RWPE2 (cell line): ENCODE results near the gene COMMD4.

ENCODE experiments used
- ATAC-seq: fragments of 200-7000 bp; cut with Tn5 transposase; 3 replicates; pipeline ENCODE4 v1.9.1; 2021; ENCODE audit warnings: low read depth
- DNase-seq: peaks from one replicate; pipeline ENCODE4 v3.0.0-alpha.2; 2020; ENCODE audit warnings: low spot score
- H3K27ac ChIP-seq: fragments of 450-650 bp; 2 replicates; pipeline ENCODE4 v1.5.1; 2017; ENCODE audit warnings: mild to moderate bottlenecking; ENCODE audit not compliant: poor library complexity, severe bottlenecking
- H3K27me3 ChIP-seq: fragments of 250-450 bp; sonication (Bioruptor Pico); 2 replicates; pipeline ENCODE4 v1.5.1; 2021; ENCODE audit warnings: mild to moderate bottlenecking, moderate library complexity; ENCODE audit not compliant: insufficient read depth, poor library complexity, severe bottlenecking
- H3K36me3 ChIP-seq: fragments of 250-450 bp; sonication (Bioruptor Pico); 2 replicates; pipeline ENCODE4 v1.5.1; 2020; ENCODE audit warnings: low read depth, mild to moderate bottlenecking, moderate library complexity
- H3K4me1 ChIP-seq: fragments of 250-450 bp; sonication (Bioruptor Pico); 2 replicates; pipeline ENCODE4 v1.5.1; 2021; ENCODE audit warnings: mild to moderate bottlenecking, moderate library complexity; ENCODE audit not compliant: insufficient read depth, poor library complexity, severe bottlenecking
- H3K4me3 ChIP-seq: fragments of 250-450 bp; sonication (Bioruptor Pico); 2 replicates; pipeline ENCODE4 v1.5.1; 2021; ENCODE audit warnings: mild to moderate bottlenecking, moderate library complexity; ENCODE audit not compliant: severe bottlenecking
- H3K9me3 ChIP-seq: fragments of 250-450 bp; sonication (Bioruptor Pico); 2 replicates; pipeline ENCODE4 v1.5.1; 2021; ENCODE audit warnings: mild to moderate bottlenecking, moderate library complexity; ENCODE audit not compliant: severe bottlenecking
- TF ChIP-seq, protein P1 (sequence below): fragments of 450-650 bp; IDR thresholded peaks from one replicate; pipeline ENCODE4 v1.5.1; 2017; ENCODE audit warnings: mild to moderate bottlenecking, moderate library complexity; ENCODE audit not compliant: poor library complexity, severe bottlenecking

COMMD4 gene

DNA sequence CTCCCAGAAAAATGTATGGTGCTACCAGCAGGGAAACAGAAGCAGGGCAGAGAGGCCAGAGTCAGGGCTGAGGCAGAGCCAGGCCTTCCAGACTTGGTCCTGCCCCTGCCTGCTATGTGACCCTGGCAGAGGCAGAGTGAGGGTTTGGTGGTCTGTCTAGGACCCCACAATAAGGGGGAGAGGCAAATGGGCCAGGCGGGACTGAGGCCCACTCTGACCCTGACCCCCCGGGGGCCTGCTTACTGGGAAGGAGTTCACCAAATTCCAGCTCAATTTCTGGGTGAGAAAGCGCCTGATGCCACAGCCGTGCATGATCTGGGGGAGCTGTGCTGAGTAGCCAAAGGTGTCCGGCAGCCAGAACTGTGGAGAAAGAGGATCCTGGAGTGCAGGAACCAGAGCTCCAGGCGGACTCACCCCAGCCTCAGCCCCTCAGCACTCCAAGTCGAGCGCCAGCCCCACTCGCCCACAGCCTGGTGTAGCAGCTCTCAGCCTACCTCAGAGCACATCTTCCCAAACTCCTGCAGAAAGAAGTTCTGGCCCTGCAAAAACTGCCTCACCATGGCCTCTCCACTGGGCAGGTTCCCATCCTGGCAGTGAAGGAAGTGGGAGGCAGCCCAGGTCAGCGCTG, 25.6 kb downstream of the COMMD4 start:
- no peaks in the 10 kb centered on the region for H3K4me1 ChIP-seq
- H3K9me3 ChIP-seq: no peaks in the 10 kb centered on the region
- TF ChIP-seq, protein P1, sequence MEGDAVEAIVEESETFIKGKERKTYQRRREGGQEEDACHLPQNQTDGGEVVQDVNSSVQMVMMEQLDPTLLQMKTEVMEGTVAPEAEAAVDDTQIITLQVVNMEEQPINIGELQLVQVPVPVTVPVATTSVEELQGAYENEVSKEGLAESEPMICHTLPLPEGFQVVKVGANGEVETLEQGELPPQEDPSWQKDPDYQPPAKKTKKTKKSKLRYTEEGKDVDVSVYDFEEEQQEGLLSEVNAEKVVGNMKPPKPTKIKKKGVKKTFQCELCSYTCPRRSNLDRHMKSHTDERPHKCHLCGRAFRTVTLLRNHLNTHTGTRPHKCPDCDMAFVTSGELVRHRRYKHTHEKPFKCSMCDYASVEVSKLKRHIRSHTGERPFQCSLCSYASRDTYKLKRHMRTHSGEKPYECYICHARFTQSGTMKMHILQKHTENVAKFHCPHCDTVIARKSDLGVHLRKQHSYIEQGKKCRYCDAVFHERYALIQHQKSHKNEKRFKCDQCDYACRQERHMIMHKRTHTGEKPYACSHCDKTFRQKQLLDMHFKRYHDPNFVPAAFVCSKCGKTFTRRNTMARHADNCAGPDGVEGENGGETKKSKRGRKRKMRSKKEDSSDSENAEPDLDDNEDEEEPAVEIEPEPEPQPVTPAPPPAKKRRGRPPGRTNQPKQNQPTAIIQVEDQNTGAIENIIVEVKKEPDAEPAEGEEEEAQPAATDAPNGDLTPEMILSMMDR: no peak
- no peak overlapping the region for H3K4me3 ChIP-seq
- DNase-seq (no peak), ATAC-seq (0 out of 3 replicates have a peak, but pooled peaks have one; percentile 2)
- H3K36me3 ChIP-seq: peaks cover 74% of the 10 kb centered on the region
- no peaks in the 10 kb centered on the region for H3K27me3 ChIP-seq
- no peak overlapping the region for H3K27ac ChIP-seq

DNA sequence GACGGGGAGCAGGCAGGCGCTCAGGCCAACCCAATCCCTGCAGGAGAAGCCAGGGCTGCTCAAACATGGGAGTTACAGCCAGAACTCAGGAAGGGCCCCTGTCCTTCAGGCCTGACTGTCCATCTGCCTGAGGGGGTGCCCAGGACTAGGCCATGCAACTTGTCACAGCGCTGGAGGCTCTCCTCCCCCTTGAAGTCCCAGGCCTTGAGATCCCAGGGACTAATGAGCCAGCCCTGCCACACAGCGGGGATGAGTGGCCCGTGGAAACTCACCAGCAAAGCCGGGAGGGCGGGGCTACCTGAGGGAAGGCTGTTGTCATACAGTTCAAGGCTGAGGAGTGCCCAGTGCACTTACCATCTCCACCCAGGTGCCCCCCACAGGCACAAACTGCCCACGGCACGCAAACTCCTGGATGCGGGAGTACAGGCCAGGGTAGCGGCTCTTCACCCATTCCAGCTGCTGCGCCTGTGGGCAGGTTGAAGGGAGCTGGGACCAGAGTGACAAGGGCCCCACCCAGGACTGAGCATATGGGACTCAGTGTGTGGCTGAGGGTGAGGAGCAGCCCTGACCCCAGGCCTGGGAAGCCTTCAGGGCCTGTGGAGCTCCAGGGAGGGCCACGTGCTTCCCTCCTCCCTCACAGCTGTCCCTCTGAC, 26.3 kb downstream of the COMMD4 start:
- no peaks in the 10 kb centered on the region for H3K27me3 ChIP-seq
- H3K4me1 ChIP-seq: no peaks in the 10 kb centered on the region
- no peak overlapping the region for H3K27ac ChIP-seq
- ATAC-seq (peak; percentile 3; the same call in 1 of the 3 replicates), DNase-seq (no peak)
- H3K4me3 ChIP-seq: no peak overlapping the region
- peaks cover 75% of the 10 kb centered on the region for H3K36me3 ChIP-seq
- H3K9me3 ChIP-seq: no peaks in the 10 kb centered on the region
- TF ChIP-seq, protein P1: no peak

DNA sequence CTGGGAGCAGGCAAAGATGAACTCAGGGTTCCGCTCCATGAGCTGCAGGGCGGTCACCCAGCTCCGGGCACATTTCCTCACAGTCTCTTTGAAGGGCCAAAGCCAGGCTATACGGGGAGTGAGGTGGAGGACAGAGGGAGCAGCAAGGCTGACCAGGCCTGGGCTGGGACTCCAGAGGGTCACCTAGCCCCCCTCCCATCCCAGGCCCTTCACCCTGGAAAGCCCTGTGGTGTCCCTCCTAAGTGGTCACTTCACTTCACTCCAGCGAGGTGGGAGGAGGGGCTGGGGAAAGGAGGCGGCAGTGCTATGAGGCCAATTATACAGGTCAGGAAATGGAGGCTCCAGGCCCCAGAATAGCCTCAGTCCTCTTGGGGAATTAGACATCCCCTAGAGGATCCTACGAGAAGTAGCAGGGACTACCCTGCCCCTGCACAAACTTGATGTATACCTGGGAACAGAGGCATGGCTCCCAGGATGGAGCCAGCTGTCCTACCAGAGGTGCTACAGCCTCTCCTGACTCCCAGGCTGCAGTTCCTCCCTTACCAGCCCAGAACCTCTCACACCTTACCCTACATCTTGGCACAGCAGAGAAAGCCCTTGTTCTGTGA, 26.9 kb downstream of the COMMD4 start:
- TF ChIP-seq, protein P1: no peak
- H3K9me3 ChIP-seq: no peaks in the 10 kb centered on the region
- H3K27ac ChIP-seq: no peak overlapping the region
- peaks cover 77% of the 10 kb centered on the region for H3K36me3 ChIP-seq
- H3K27me3 ChIP-seq: no peaks in the 10 kb centered on the region
- no peak for DNase-seq
- ATAC-seq: no peak; the same call in 2 of the 3 replicates
- no peaks in the 10 kb centered on the region for H3K4me1 ChIP-seq
- no peak overlapping the region for H3K4me3 ChIP-seq

DNA sequence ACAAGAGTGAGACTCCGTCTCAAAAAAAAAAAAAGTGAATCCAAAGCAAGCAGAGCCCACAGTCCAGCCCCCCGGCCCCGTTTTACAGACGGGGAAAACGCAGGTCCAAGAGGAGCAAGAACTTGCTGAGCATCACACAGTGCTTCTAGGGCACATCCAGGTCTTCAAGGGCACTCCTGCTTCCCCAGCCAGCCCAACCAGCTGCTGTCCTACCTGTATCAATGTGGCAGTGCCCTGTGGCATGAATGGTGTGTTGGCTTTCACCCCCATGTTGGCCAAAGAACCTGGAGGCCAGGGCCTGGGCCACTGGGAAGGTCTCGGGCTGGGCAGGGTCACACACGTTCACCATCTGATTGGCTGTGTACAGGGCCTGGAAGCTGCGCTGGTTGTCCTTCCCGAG, 27.9 kb downstream of the COMMD4 start:
- Histone ChIP-seq H3K9me3 (no peaks in the 10 kb centered on the region), H3K36me3 (peaks cover 71% of the 10 kb centered on the region), H3K27ac (no peak overlapping the region), H3K27me3 (no peaks in the 10 kb centered on the region), H3K4me1 (no peaks in the 10 kb centered on the region), H3K4me3 (no peak overlapping the region)
- DNase-seq (no peak), ATAC-seq (no peak)
- TF ChIP-seq, protein P1: no peak

DNA sequence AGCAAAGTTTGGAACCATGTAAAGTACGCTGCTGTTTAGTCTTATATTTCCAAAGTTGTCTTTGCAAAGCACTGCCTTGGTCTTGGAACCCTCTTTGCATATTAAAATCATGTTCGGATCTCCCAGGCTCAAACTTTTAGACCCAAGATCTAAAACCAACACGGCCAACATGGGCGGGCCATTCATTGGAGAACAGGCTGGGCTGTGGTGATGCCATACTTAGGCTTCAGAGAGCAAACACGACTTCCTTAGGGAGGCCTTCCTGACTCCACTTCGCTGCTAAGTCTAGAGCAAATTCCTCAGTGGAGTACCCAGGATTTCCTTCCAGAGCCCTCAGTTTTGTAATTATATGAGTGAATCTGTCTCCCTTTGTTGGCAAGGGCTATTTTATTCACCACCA, 29.0 kb downstream of the COMMD4 start:
- no peak for ATAC-seq
- no peaks in the 10 kb centered on the region for H3K9me3 ChIP-seq
- no peaks in the 10 kb centered on the region for H3K27me3 ChIP-seq
- H3K36me3 ChIP-seq: peaks cover 66% of the 10 kb centered on the region
- DNase-seq: no peak
- no peak overlapping the region for H3K27ac ChIP-seq
- TF ChIP-seq, protein P1: no peak
- no peak overlapping the region for H3K4me3 ChIP-seq
- peaks cover 5% of the 10 kb centered on the region for H3K4me1 ChIP-seq
